Loucy (cell line): ENCODE results near the gene TPO.

ENCODE experiments used
- CTCF ChIP-seq: fragments of 200-600 bp; sonication (generic); conservative IDR thresholded peaks from 2 replicates; pipeline ENCODE4 v1.5.1; 2014; ENCODE audit warnings: mild to moderate bottlenecking, antibody characterized with exemption, low read length
- EZH2phosphoT487 ChIP-seq: fragments of 200-600 bp; IDR thresholded peaks from 2 replicates; pipeline ENCODE4 v1.6.1; 2018; ENCODE audit warnings: antibody characterized with exemption, mild to moderate bottlenecking, moderate library complexity, borderline replicate concordance

- no peak for TF ChIP-seq CTCF
- TF ChIP-seq EZH2phosphoT487, result no peak
Measured at GRCh38 chr2:1422131-1422530, 8.9 kb downstream of the TPO start.
